OCI-LY1 (cell line): ENCODE results near the gene FRY.

ENCODE experiments used
- H2AFZ ChIP-seq: fragments of 200-600 bp; sonication (generic), shearing (Covaris generic); 2 replicates; pipeline ENCODE4 v1.6.0; 2014; ENCODE audit warnings: antibody characterized with exemption, mild to moderate bottlenecking, low read length
- H3F3A ChIP-seq: fragments of 200-600 bp; sonication (generic), shearing (Covaris generic); 2 replicates; pipeline ENCODE4 v1.6.0; 2014; ENCODE audit warnings: mild to moderate bottlenecking, antibody characterized with exemption, low read length, moderate library complexity; ENCODE audit not compliant: insufficient read depth
- H3K27ac ChIP-seq: fragments of 200-600 bp; sonication (generic); 2 replicates; pipeline ENCODE4 v1.5.1; 2014; ENCODE audit warnings: low read length, mixed run types, mild to moderate bottlenecking, low read depth; ENCODE audit not compliant: poor library complexity, severe bottlenecking
- H3K27me3 ChIP-seq: fragments of 200-600 bp; sonication (generic); 2 replicates; pipeline ENCODE4 v1.6.0; 2014; ENCODE audit warnings: antibody characterized with exemption, mild to moderate bottlenecking, low read length, moderate library complexity; ENCODE audit not compliant: insufficient read depth
- H3K36me3 ChIP-seq: fragments of 200-600 bp; sonication (generic); 2 replicates; pipeline ENCODE4 v1.6.1; 2014; ENCODE audit warnings: mild to moderate bottlenecking, antibody characterized with exemption, low read length, moderate library complexity, mixed read lengths; ENCODE audit not compliant: insufficient read depth
- H3K4me1 ChIP-seq: fragments of 200-600 bp; sonication (generic); 2 replicates; pipeline ENCODE4 v1.5.1; 2014; ENCODE audit warnings: mild to moderate bottlenecking, low read length, moderate library complexity; ENCODE audit not compliant: insufficient read depth, severe bottlenecking
- H3K4me2 ChIP-seq: fragments of 200-600 bp; sonication (generic), shearing (Covaris generic); 2 replicates; pipeline ENCODE4 v1.6.1; 2014; ENCODE audit warnings: low read length
- H3K4me3 ChIP-seq: fragments of 200-600 bp; sonication (generic); 2 replicates; pipeline ENCODE4 v1.5.1; 2014; ENCODE audit warnings: low read length, low read depth, mild to moderate bottlenecking, mixed read lengths; ENCODE audit not compliant: poor library complexity, severe bottlenecking
- H3K79me2 ChIP-seq: fragments of 200-600 bp; shearing (Covaris generic); 2 replicates; pipeline ENCODE4 v1.6.1; 2016; ENCODE audit warnings: mixed run types, low read length, mixed read lengths; ENCODE audit not compliant: insufficient read depth
- H3K9ac ChIP-seq: fragments of 200-600 bp; sonication (generic), shearing (Covaris generic); 2 replicates; pipeline ENCODE4 v1.6.1; 2014; ENCODE audit warnings: mild to moderate bottlenecking, low read length, mixed read lengths
- H3K9me2 ChIP-seq: fragments of 200-600 bp; sonication (generic), shearing (Covaris generic); 2 replicates; pipeline ENCODE4 v1.6.1; 2014; ENCODE audit warnings: low read depth, mild to moderate bottlenecking, low read length, mixed read lengths
- H3K9me3 ChIP-seq: fragments of 200-600 bp; shearing (Covaris generic); 2 replicates; pipeline ENCODE4 v1.6.1; 2014; ENCODE audit warnings: low read length, mixed read lengths
- H4K20me1 ChIP-seq: fragments of 200-600 bp; sonication (generic), shearing (Covaris generic); 2 replicates; pipeline ENCODE4 v1.6.0; 2016; ENCODE audit warnings: mild to moderate bottlenecking, low read length; ENCODE audit not compliant: insufficient read depth
- EZH2 ChIP-seq: fragments of 200-600 bp; sonication (generic), shearing (Covaris generic); IDR thresholded peaks from 2 replicates; pipeline ENCODE4 v1.8.0; 2017; ENCODE audit warnings: borderline replicate concordance, mixed run types, mild to moderate bottlenecking, antibody characterized with exemption, low read length, moderate library complexity, mixed read lengths
- TF ChIP-seq, protein P1 (sequence below): fragments of 200-600 bp; sonication (generic), shearing (Covaris generic); IDR thresholded peaks from 2 replicates; pipeline ENCODE4 v1.5.1; 2017; ENCODE audit warnings: mild to moderate bottlenecking, antibody characterized with exemption, low read length, moderate library complexity, mixed read lengths

The FRY gene

DNA sequence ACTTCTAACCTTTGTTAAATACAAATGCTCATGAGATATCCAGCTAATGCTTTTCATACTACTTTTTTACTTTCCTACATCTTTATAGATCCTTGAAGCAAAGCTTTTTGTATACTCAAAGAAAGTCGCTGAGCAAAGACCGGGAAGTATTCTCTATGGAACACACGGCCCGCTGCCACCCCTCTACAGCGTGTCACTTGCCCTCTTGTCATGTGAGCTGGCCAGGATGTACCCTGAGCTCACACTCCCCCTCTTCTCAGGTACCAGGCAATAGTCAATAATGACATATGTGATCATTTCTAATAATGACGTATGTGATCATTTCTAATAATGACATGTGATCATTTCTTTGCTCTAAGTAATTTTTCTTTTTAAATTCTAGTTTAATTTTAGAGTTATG is 170.7 kb downstream of the FRY start:
- Histone ChIP-seq H3K9ac (no peak overlapping the region), H3K9me2 (no peaks in the 10 kb centered on the region), H4K20me1 (no peaks in the 10 kb centered on the region), H3K79me2 (no peaks in the 10 kb centered on the region), H3K9me3 (no peaks in the 10 kb centered on the region), H3K4me3 (no peak overlapping the region), H3K4me2 (no peak overlapping the region), H3K4me1 (no peaks in the 10 kb centered on the region), H2AFZ (no peak overlapping the region), H3K27ac (no peak overlapping the region), H3F3A (no peaks in the 10 kb centered on the region), H3K36me3 (no peaks in the 10 kb centered on the region), H3K27me3 (no peaks in the 10 kb centered on the region; the same call in 1 of the 2 replicates)
- TF ChIP-seq, protein P1, sequence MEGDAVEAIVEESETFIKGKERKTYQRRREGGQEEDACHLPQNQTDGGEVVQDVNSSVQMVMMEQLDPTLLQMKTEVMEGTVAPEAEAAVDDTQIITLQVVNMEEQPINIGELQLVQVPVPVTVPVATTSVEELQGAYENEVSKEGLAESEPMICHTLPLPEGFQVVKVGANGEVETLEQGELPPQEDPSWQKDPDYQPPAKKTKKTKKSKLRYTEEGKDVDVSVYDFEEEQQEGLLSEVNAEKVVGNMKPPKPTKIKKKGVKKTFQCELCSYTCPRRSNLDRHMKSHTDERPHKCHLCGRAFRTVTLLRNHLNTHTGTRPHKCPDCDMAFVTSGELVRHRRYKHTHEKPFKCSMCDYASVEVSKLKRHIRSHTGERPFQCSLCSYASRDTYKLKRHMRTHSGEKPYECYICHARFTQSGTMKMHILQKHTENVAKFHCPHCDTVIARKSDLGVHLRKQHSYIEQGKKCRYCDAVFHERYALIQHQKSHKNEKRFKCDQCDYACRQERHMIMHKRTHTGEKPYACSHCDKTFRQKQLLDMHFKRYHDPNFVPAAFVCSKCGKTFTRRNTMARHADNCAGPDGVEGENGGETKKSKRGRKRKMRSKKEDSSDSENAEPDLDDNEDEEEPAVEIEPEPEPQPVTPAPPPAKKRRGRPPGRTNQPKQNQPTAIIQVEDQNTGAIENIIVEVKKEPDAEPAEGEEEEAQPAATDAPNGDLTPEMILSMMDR = no peak
- TF ChIP-seq EZH2 = no peak

DNA sequence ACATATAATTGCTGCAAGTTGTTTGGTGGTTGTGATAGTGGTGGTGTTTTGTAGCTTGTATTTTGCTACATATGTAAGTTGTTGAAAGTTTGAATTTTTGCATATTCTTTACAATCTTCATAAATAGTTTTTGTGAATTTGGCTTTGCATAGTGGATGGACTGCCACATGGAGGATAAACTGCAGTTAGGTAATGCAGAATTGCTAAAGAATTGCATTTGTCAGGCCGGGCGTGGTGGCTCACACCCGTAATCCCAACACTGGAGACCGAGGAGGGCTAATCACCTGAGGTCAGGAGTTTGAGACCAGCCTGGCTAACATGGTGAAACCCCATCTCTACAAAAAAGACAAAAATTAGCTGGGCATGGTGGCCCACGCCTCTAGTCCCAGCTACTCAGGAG is 171.6 kb downstream of the FRY start:
- H3K9me2 ChIP-seq = no peaks in the 10 kb centered on the region
- no peaks in the 10 kb centered on the region for H4K20me1 ChIP-seq
- H3K4me2 ChIP-seq = no peak overlapping the region
- H3K4me3 ChIP-seq = no peak overlapping the region
- H2AFZ ChIP-seq = no peak overlapping the region
- H3K9me3 ChIP-seq = no peaks in the 10 kb centered on the region
- H3K4me1 ChIP-seq = no peaks in the 10 kb centered on the region
- TF ChIP-seq, protein P1 = no peak
- no peak for TF ChIP-seq EZH2
- H3K27me3 ChIP-seq = no peaks in the 10 kb centered on the region; the same call in 1 of the 2 replicates
- no peak overlapping the region for H3K9ac ChIP-seq
- no peaks in the 10 kb centered on the region for H3K79me2 ChIP-seq
- H3F3A ChIP-seq = no peaks in the 10 kb centered on the region
- no peaks in the 10 kb centered on the region for H3K36me3 ChIP-seq
- H3K27ac ChIP-seq = no peak overlapping the region

DNA sequence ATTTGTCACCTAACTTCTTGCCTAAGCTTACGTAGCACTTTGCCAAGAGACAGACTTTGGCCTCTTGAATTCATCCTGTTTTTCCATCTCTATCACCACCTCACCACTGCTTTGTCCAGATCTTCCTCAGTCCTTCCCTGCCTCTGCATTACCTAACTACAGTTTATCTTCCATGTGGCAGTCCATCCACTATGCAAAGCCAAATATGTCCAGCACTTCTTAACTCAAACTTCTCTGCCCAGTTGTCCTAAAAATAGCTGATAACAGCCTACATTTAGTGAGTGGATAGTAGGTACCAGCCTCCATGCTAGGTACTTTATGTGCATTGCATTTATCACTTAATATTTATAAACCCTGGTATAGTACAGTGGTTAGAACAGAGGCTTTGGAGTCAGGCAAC is 172.2 kb downstream of the FRY start:
- Histone ChIP-seq H3K4me1 (no peaks in the 10 kb centered on the region), H3K9me3 (no peaks in the 10 kb centered on the region), H4K20me1 (no peaks in the 10 kb centered on the region), H2AFZ (no peak overlapping the region), H3K27me3 (no peaks in the 10 kb centered on the region; the same call in 1 of the 2 replicates), H3K9ac (no peak overlapping the region), H3K27ac (no peak overlapping the region), H3K4me3 (no peak overlapping the region), H3K79me2 (no peaks in the 10 kb centered on the region), H3K9me2 (no peaks in the 10 kb centered on the region), H3K36me3 (no peaks in the 10 kb centered on the region), H3K4me2 (no peak overlapping the region), H3F3A (no peaks in the 10 kb centered on the region)
- no peak for TF ChIP-seq EZH2
- TF ChIP-seq, protein P1 = no peak
